A673 (cell line): ENCODE measurements around the gene TMEM116.

Experiments
- CTCF ChIP-seq: fragments of 300-800, 200-600 bp; sonication (generic); conservative IDR thresholded peaks from 2 replicates; pipeline ENCODE4 v1.5.1; 2017; ENCODE audit warnings: low read depth, mild to moderate bottlenecking, antibody characterized with exemption, low read length, moderate library complexity, mixed read lengths
- EZH2 ChIP-seq: fragments of 200-600 bp; sonication (generic); IDR thresholded peaks from 2 replicates; pipeline ENCODE4 v1.6.1; 2017; ENCODE audit warnings: borderline replicate concordance, low read depth, mild to moderate bottlenecking, mixed read lengths, antibody characterized with exemption, low read length; ENCODE audit not compliant: poor library complexity, severe bottlenecking

- no peak for TF ChIP-seq CTCF
- TF ChIP-seq EZH2, result no peak
Observed at GRCh38 chr12:112000820-112001219, 12.1 kb downstream of the TMEM116 start.
